ENCODE measurements around the gene SUCLG2.

- TF ChIP-seq CTCF (IDR thresholded peaks at IDR 0.05; ENCODE audit: low read length) (no peak), EZH2 (optimal IDR thresholded peaks at IDR 0.05; ENCODE audit: low read depth, low read length) (no peak)
Measured at GRCh38 chr3:67535006-67535405, 119.4 kb downstream of the SUCLG2 start.

All from MM.1S (cell line).